NCI-H524 (cell line): ENCODE results near the gene IER3.

ENCODE experiments used
- DNase-seq, 2 experiments: peaks; one replicate each; lab custom pipeline; 2025; lab: John Stamatoyannopoulos, UW

IER3 gene

GRCh38 chr6:30703821-30704220 is 40.5 kb downstream of the IER3 start:
- no peak for DNase-seq

GRCh38 chr6:30703011-30703410 is 41.3 kb downstream of the IER3 start:
- no peak for DNase-seq

GRCh38 chr6:30700340-30700739 is 44.0 kb downstream of the IER3 start:
- no peak for DNase-seq

- no peak for DNase-seq
Observed at GRCh38 chr6:30696432-30696831, 47.9 kb downstream of the IER3 start.
